HG03066 (cell line): ENCODE results near the gene OR56A4.

Experiments used
- ATAC-seq: cut with Tn5 transposase; IDR thresholded peaks from one replicate; pipeline ENCODE4 v1.9.1; 2021; ENCODE audit warnings: low read depth; ENCODE audit not compliant: unreplicated experiment

OR56A4 gene

GRCh38 chr11:6006846-6007245 is at the start of gene OR56A4:
OR56A4 (minus strand) TSS chr11:6006946; CDS start chr11:6002992, 3,954 bp downstream.
- ATAC-seq = no peak

GRCh38 chr11:6055569-6055968 is 48.8 kb upstream of the OR56A4 start:
- ATAC-seq = no peak

GRCh38 chr11:6052374-6052773 is 45.6 kb upstream of the OR56A4 start:
- ATAC-seq = no peak

- ATAC-seq = no peak
Measured at GRCh38 chr11:6040874-6041273, 34.1 kb upstream of the OR56A4 start.

- no peak for ATAC-seq
Measured at GRCh38 chr11:6030708-6031405, 24.1 kb upstream of the OR56A4 start, which contains the start of gene OR56A1. OR56A1 (minus strand) TSS chr11:6030758; CDS start chr11:6027692, 3,066 bp downstream.

GRCh38 chr11:6027501-6027900 is 20.8 kb upstream of the OR56A4 start:
- no peak for ATAC-seq

GRCh38 chr11:6025056-6025455 is 18.3 kb upstream of the OR56A4 start:
- no peak for ATAC-seq

- ATAC-seq = no peak
Measured at GRCh38 chr11:6022956-6023355, 16.2 kb upstream of the OR56A4 start.

GRCh38 chr11:6013042-6013441 is 6.3 kb upstream of the OR56A4 start:
- no peak for ATAC-seq

GRCh38 chr11:6012035-6012668 is 5.4 kb upstream of the OR56A4 start:
- ATAC-seq = no peak

GRCh38 chr11:6006395-6006794 is 351 bp downstream of the OR56A4 start:
- no peak for ATAC-seq

- ATAC-seq = no peak
Measured at GRCh38 chr11:6002202-6002699, 4.5 kb downstream of the OR56A4 start.

GRCh38 chr11:5994791-5995190 is 12.0 kb downstream of the OR56A4 start:
- ATAC-seq = no peak

- no peak for ATAC-seq
Measured at GRCh38 chr11:5992604-5993251, 14.0 kb downstream of the OR56A4 start.

- ATAC-seq = no peak
Measured at GRCh38 chr11:5992150-5992549, 14.6 kb downstream of the OR56A4 start.

GRCh38 chr11:5989203-5989602 is 17.5 kb downstream of the OR56A4 start:
- ATAC-seq = no peak

GRCh38 chr11:5986885-5987284 is 19.9 kb downstream of the OR56A4 start, which contains the start of gene OR52L1:
OR52L1 (minus strand) TSS chr11:5986985; CDS start chr11:5986930, 55 bp downstream.
- ATAC-seq = no peak

GRCh38 chr11:5983443-5983842 is 23.3 kb downstream of the OR56A4 start:
- no peak for ATAC-seq

- ATAC-seq = no peak
Measured at GRCh38 chr11:5973530-5973929, 33.2 kb downstream of the OR56A4 start.

GRCh38 chr11:5968394-5968793 is 38.4 kb downstream of the OR56A4 start, which contains the start of gene OR56A5:
OR56A5 (minus strand) TSS chr11:5968494; CDS start chr11:5968494, 0 bp downstream.
- ATAC-seq = no peak

- ATAC-seq = no peak
Measured at GRCh38 chr11:5967708-5968107, 39.0 kb downstream of the OR56A4 start.
